Colonic mucosa (tissue), 4 donors: ENCODE data around the gene PRR14L. TPM values are rescaled to one million over a fixed set of nuclear protein-coding genes. Genes with fewer than 3 reads are reported as not detected.

ENCODE experiments used
- DNase-seq: peaks from one replicate; pipeline ENCODE4 v3.0.0-alpha.2; 2020
- H3K27ac ChIP-seq: fragments of 200-600 bp; one replicate; pipeline ENCODE4 v1.8.0; 2021
- H3K27me3 ChIP-seq: fragments of 200-600 bp; one replicate; pipeline ENCODE4 v1.8.0; 2021
- H3K36me3 ChIP-seq: fragments of 200-600 bp; one replicate; pipeline ENCODE4 v1.8.0; 2021
- H3K4me1 ChIP-seq: fragments of 200-600 bp; one replicate; pipeline ENCODE4 v1.8.0; 2021; ENCODE audit warnings: mild to moderate bottlenecking
- H3K4me3 ChIP-seq: fragments of 200-600 bp; one replicate; pipeline ENCODE4 v1.8.0; 2021
- H3K9ac ChIP-seq, 2 donors: one replicate each; pipeline ENCODE4 v1.7.0; 2013; ENCODE audit warnings: control low read depth in 2 of 2, low read depth in 2 of 2, low read length in 2 of 2
- H3K9me3 ChIP-seq: fragments of 200-600 bp; one replicate; pipeline ENCODE4 v1.8.0; 2021
- intact Hi-C: fragments of 100-400 bp; cut with DNase I; formaldehyde crosslinking; loops from one replicate; pipeline ENCODE4 v1.14.1; 2022
- total RNA-seq, 2 donors: library from RNA; stranded (reverse); fragmentation: NEBNext Ultra II Directional in 1 of 2; extraction: Animal tissue kit (Norgen Biotek cat#: 25700) in 1 of 2; gene quantifications; one replicate each; pipeline ENCODE4 v1.2.1, GENCODE V29; 2021
- TF ChIP-seq, protein P1 (sequence below): fragments of 200-600 bp; IDR thresholded peaks from one replicate; pipeline ENCODE4 v1.8.0; 2022; ENCODE audit warnings: antibody characterized with exemption, mild to moderate bottlenecking
- donor health status: healthy.
- donor health status: DM: no; HTN: no; CAD: no.
- donor health status: DM: no; HTN: no; CAD: no.

The PRR14L gene
- total RNA-seq, 2 donors from 2014 or later, result 58.2 to 74.6 TPM

GRCh38 chr22:31730344-31730711 lies 19.6 kb downstream of the PRR14L start:
- Histone ChIP-seq H3K9me3 (no peaks in the 10 kb centered on the region), H3K4me1 (no peaks in the 10 kb centered on the region), H3K9ac (no peak overlapping the region), H3K27me3 (no peaks in the 10 kb centered on the region), H3K4me3 (no peak overlapping the region), H3K36me3 (no peaks in the 10 kb centered on the region), H3K27ac (no peak overlapping the region)
- TF ChIP-seq, protein P1, sequence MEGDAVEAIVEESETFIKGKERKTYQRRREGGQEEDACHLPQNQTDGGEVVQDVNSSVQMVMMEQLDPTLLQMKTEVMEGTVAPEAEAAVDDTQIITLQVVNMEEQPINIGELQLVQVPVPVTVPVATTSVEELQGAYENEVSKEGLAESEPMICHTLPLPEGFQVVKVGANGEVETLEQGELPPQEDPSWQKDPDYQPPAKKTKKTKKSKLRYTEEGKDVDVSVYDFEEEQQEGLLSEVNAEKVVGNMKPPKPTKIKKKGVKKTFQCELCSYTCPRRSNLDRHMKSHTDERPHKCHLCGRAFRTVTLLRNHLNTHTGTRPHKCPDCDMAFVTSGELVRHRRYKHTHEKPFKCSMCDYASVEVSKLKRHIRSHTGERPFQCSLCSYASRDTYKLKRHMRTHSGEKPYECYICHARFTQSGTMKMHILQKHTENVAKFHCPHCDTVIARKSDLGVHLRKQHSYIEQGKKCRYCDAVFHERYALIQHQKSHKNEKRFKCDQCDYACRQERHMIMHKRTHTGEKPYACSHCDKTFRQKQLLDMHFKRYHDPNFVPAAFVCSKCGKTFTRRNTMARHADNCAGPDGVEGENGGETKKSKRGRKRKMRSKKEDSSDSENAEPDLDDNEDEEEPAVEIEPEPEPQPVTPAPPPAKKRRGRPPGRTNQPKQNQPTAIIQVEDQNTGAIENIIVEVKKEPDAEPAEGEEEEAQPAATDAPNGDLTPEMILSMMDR, result no peak
- DNase-seq, result no peak
- intact Hi-C loops, result no loop called here

- Histone ChIP-seq H3K4me3 (no peak overlapping the region), H3K36me3 (no peaks in the 10 kb centered on the region), H3K9me3 (no peaks in the 10 kb centered on the region), H3K9ac (no peak overlapping the region), H3K4me1 (no peaks in the 10 kb centered on the region), H3K27ac (no peak overlapping the region), H3K27me3 (no peaks in the 10 kb centered on the region)
- TF ChIP-seq, protein P1, result no peak
- no peak for DNase-seq
- intact Hi-C loops, result no loop called here
Measured at GRCh38 chr22:31728857-31729256, 21.1 kb downstream of the PRR14L start.

DNA sequence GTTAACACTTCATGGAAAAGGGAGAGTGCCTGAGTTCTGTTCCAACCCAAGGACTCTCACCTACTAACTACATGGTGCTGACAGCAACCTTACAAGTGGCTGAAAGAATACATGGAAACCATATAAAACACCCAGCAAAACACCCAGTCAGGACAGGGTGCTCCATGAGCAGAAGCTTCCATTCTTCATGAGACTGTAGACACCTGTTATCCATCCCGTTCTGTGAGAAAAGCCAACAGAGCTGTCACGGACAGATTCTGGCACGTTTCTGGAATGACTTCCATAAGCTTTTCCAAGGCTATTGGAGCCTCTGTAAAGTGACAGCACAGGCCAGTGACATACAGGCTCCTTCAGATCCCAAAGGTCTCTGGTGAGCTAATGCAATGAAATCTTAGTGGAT lies 23.2 kb downstream of the PRR14L start:
- TF ChIP-seq, protein P1, result no peak
- intact Hi-C loops, result no loop called here
- no peaks in the 10 kb centered on the region for H3K4me1 ChIP-seq
- no peaks in the 10 kb centered on the region for H3K36me3 ChIP-seq
- no peaks in the 10 kb centered on the region for H3K27me3 ChIP-seq
- H3K4me3 ChIP-seq, result no peak overlapping the region
- H3K9me3 ChIP-seq, result no peaks in the 10 kb centered on the region
- H3K9ac ChIP-seq, result no peak overlapping the region
- DNase-seq, result no peak
- no peak overlapping the region for H3K27ac ChIP-seq

DNA sequence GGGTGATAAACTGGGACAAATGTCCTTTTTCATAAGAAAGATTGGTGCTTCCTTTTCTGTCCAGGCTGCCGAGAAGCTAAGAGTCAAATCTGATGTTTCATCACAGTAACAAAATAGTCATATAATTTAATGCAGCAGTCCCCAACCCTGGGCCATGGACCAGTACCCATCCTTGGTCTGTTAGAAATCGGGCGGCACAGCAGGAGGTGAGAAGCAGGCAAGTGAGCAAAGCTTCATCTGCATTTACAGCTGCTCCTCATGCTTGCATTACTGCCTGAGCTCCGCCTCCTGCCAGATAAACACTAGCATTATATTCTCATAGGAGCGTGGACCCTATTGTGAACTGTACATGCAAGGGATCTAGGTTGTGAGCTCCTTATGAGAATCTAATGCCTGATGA lies 26.2 kb downstream of the PRR14L start:
- H3K9me3 ChIP-seq, result no peaks in the 10 kb centered on the region
- peaks cover 7% of the 10 kb centered on the region for H3K36me3 ChIP-seq
- H3K4me3 ChIP-seq, result no peak overlapping the region
- intact Hi-C loops, result no loop called here
- no peak overlapping the region for H3K9ac ChIP-seq
- H3K27ac ChIP-seq, result no peak overlapping the region
- H3K4me1 ChIP-seq, result no peaks in the 10 kb centered on the region
- TF ChIP-seq, protein P1, result no peak
- H3K27me3 ChIP-seq, result no peaks in the 10 kb centered on the region
- no peak for DNase-seq

GRCh38 chr22:31719850-31720471 lies 30.0 kb downstream of the PRR14L start:
- DNase-seq, result no peak
- no peaks in the 10 kb centered on the region for H3K4me1 ChIP-seq
- intact Hi-C loops, result no loop called here
- H3K27me3 ChIP-seq, result no peaks in the 10 kb centered on the region
- H3K4me3 ChIP-seq, result no peak overlapping the region
- TF ChIP-seq, protein P1, result no peak
- H3K9ac ChIP-seq, result no peak overlapping the region
- no peaks in the 10 kb centered on the region for H3K9me3 ChIP-seq
- peaks cover 18% of the 10 kb centered on the region for H3K36me3 ChIP-seq
- H3K27ac ChIP-seq, result no peak overlapping the region
